ENCODE results near the gene TRPC4. TPM values are rescaled to one million over a fixed set of nuclear protein-coding genes. Genes with fewer than 3 reads are reported as not detected.
"Not testable (repeated sequence)": the region's sequence is repeated elsewhere in the genome, so short reads cannot be mapped to it uniquely, and the experiment has no call there.

TRPC4 gene
- total and polyA plus RNA-seq, 7 donors, result 0.03 to 0.59 (median 0.08) TPM

GRCh38 chr13:37596805-37597204 lies 272.8 kb downstream of the TRPC4 start:
- DNase-seq, result no peak
- no peak for TF ChIP-seq CTCF (IDR thresholded peaks at IDR 0.05)
- H3K27ac ChIP-seq, result no peak overlapping the region
- intact Hi-C loops (cut with DNase I), result no loop called here
- H3K4me3 ChIP-seq, result no peak overlapping the region
- no peak for ATAC-seq
- WGBS, 3 donors, result 55 to 57% (median 56%) methylated on average over 3 of the region's 3 CpGs
- no peaks in the 10 kb centered on the region for H3K36me3 ChIP-seq (ENCODE audit: insufficient read depth in 1 of 2, low read depth in 1 of 2)
- H3K9me3 ChIP-seq, result no peaks in the 10 kb centered on the region
- H3K4me1 ChIP-seq, result no peaks in the 10 kb centered on the region
- H3K27me3 ChIP-seq (ENCODE audit: insufficient read depth in 3 of 3, low read length in 2 of 3), result no peaks in the 10 kb centered on the region

DNA sequence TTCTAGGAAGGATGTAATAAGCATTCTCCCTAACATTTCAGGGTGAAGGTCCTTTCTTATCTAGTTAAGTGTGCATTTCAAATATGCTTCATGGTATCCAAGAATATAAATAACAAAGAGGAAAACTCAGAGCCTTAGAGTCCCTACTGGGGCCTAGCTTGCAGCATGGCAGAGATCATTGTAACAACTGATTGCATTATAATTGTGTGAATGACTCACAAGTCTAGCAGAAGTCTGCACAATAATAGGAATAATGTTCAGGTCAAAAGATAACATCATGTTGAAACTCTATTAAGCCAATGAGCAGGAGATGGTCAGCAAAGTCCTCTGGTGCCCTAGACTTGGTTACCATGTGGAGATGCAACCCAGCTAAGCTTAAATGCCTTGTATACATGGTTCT lies 274.4 kb downstream of the TRPC4 start:
- Histone ChIP-seq H3K36me3 (ENCODE audit: insufficient read depth in 1 of 2, low read depth in 1 of 2) (no peaks in the 10 kb centered on the region), H3K9me3 (no peaks in the 10 kb centered on the region), H3K4me3 (no peak overlapping the region), H3K27ac (no peak overlapping the region), H3K27me3 (ENCODE audit: insufficient read depth in 3 of 3, low read length in 2 of 3) (no peaks in the 10 kb centered on the region), H3K4me1 (no peaks in the 10 kb centered on the region)
- ATAC-seq (no peak), DNase-seq (no peak)
- intact Hi-C loops (cut with DNase I), result no loop called here
- no peak for TF ChIP-seq CTCF (IDR thresholded peaks at IDR 0.05)

- no peaks in the 10 kb centered on the region for H3K27me3 ChIP-seq (ENCODE audit: insufficient read depth in 3 of 3, low read length in 2 of 3)
- DNase-seq, result no peak
- no peak overlapping the region for H3K27ac ChIP-seq
- H3K9me3 ChIP-seq, result no peaks in the 10 kb centered on the region
- TF ChIP-seq CTCF (IDR thresholded peaks at IDR 0.05), result no peak
- H3K4me3 ChIP-seq, result no peak overlapping the region
- no peaks in the 10 kb centered on the region for H3K4me1 ChIP-seq
- no peak for ATAC-seq
- intact Hi-C loops (cut with DNase I), result no loop called here
- no peaks in the 10 kb centered on the region for H3K36me3 ChIP-seq (ENCODE audit: insufficient read depth in 1 of 2, low read depth in 1 of 2)
- WGBS, 3 donors, result 41 to 52% (median 47%) methylated on average over 2 of the region's 2 CpGs
Observed at GRCh38 chr13:37594550-37594949, 275.0 kb downstream of the TRPC4 start.

DNA sequence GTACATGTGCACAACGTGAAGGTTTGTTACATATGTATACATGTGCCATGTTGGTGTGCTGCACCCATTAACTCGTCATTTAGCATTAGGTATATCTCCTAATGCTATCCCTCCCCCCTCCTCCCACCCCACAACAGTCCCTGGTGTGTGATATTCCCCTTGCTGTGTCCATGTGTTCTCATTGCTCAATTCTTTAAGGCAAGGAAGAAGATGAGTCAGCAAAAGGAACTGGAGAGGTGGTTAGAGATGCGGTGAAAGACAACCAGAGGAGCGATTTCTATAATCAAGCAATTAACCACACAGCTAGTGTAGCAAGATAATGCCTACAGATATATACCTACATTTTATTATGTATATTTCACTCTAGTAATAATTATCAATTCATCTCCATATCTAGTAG lies 280.2 kb downstream of the TRPC4 start:
- H3K27ac ChIP-seq; H3K4me1 ChIP-seq; H3K4me3 ChIP-seq; H3K27me3 ChIP-seq (ENCODE audit: insufficient read depth in 3 of 3, low read length in 2 of 3); intact Hi-C loops (cut with DNase I); ATAC-seq; H3K36me3 ChIP-seq (ENCODE audit: insufficient read depth in 1 of 2, low read depth in 1 of 2); DNase-seq; H3K9me3 ChIP-seq: not testable (repeated sequence)
- WGBS, 3 donors, result 82 to 98% (median 97%) methylated on average over 4 of the region's 4 CpGs

- H3K4me3 ChIP-seq, result no peak overlapping the region
- DNase-seq, result no peak
Observed at GRCh38 chr13:37587236-37587635, 282.3 kb downstream of the TRPC4 start.

More at GRCh38 chr13:37587236-37587635, 282.3 kb downstream of the TRPC4 start:
- intact Hi-C loops (cut with DNase I), result no loop called here
- no peak for ATAC-seq
- Histone ChIP-seq H3K36me3 (ENCODE audit: insufficient read depth in 1 of 2, low read depth in 1 of 2) (no peaks in the 10 kb centered on the region), H3K27me3 (ENCODE audit: insufficient read depth in 3 of 3, low read length in 2 of 3) (no peaks in the 10 kb centered on the region), H3K27ac (no peak overlapping the region), H3K4me1 (no peaks in the 10 kb centered on the region), H3K9me3 (no peaks in the 10 kb centered on the region)
- TF ChIP-seq CTCF (IDR thresholded peaks at IDR 0.05), result no peak
- WGBS, 3 donors, result 42 to 47% (median 43%) methylated on average over 2 of the region's 2 CpGs
